Posterior vena cava (tissue), 2 donors: ENCODE data around the gene DCAF12. TPM values are rescaled to one million over a fixed set of nuclear protein-coding genes. Genes with fewer than 3 reads are reported as not detected.
"Not testable (repeated sequence)": the region's sequence is repeated elsewhere in the genome, so short reads cannot be mapped to it uniquely, and the experiment has no call there.

Experiments
- DNase-seq: peaks from one replicate; pipeline ENCODE4 v3.0.0-alpha.2; 2020; ENCODE audit warnings: low spot score
- intact Hi-C, 2 donors: fragments of 100-400 bp; cut with DNase I; formaldehyde crosslinking; loops; one replicate each; pipeline versions ENCODE4 v1.14.1 to v1.14.2; 2022 to 2023
- total RNA-seq, 2 donors: library from RNA; stranded (reverse); fragmentation: NEBNext Ultra II Directional; extraction: Animal tissue kit (Norgen Biotek cat#: 25700); gene quantifications; one replicate each; pipeline ENCODE4 v1.2.1, GENCODE V29; 2021
- donor health status: DM: yes; HTN: yes; CAD: no.
- donor health status: DM: yes; HTN: yes; CAD: no.

Gene DCAF12
- total RNA-seq, 2 donors from 2014 or later: 20.5 to 32.9 TPM

DNA sequence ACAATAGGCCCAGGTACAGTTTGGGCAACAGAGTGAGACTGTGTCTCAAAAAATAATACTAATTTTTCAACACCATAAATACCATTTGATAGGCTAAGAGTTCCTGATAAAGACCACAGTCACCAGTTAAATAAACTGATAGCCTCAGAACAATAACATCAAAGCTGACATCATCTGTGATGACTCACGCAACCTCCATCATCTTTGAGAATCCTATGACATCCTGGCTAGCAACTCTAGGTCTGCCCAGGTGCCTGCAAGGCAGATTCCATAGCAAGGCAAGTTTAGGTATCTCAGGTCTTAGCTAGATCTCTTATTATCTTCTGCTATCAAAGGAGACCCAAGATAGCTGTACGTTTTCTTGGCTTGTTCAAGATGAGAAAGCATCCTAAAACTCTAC, 47.3 kb downstream of the DCAF12 start:
- no peak for DNase-seq
- intact Hi-C loops: loop anchor here in 1 of 2 donors (10.0 kb wide), 1 partner anchor 154 kb away; no protein-coding TSS in a partner anchor

GRCh38 chr9:34072868-34073590, 53.5 kb downstream of the DCAF12 start:
- intact Hi-C loops: loop anchor here in 1 of 2 donors (10.0 kb wide), 1 partner anchor 148 kb away; no protein-coding TSS in a partner anchor
- DNase-seq: peak; percentile 20

DNA sequence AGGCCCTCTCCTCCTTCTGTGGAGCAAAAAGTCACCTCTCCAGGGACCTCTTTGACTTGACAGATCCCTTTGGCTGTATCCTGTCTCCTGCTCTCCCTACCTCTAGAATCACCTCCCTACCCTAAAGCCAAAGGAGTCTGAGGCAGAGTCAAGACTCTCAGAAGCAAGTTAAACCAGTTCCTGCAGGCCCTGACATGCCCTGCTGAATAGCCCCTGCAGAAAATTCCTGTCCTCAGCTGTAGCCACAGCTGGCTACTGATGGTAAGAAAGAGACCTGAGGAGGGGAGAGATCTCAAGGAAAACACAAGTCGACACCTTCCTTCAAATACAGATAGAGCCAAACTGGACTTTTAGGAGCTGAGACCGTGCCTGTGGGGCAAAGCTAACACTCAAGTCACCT, 54.1 kb downstream of the DCAF12 start:
- no peak for DNase-seq
- intact Hi-C loops: loop anchor here in 1 of 2 donors (10.0 kb wide), 1 partner anchor 148 kb away; no protein-coding TSS in a partner anchor

DNA sequence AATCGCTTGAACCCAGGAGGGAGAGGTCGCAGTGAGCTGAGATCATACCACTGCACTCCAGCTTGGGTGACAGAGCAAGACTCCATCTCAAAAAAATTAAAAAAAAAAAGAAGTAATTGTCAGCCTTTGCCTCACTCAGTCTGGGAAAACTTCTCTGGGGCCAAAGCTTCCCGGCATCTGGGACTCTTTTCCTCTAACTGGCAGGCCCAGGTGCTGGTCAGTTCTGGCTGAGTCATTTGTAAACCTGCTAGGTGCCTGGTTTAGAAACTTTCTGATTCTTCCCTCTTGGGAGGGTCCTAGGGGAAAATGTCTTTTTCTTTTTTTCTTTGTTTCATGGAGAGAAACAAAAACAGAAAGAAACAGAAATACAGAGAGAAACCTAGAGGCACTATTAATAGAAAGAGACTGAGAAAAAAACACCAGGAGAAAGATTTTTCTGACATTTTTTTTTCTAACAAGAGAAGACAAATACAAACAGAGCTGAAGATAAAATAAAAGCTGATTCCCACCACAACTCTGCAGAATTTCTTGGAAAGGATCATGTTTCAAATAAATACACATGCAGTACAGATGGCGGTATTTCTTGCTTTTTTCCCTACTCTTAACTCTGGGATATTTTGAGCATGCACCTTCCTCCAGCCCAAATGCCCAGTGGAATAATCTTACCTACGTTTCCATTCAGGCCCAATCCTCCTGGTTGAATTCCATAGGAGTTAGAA, 55.7 kb downstream of the DCAF12 start:
- no peak for DNase-seq
- intact Hi-C loops: loop anchor here in 1 of 2 donors (10.0 kb wide), 1 partner anchor 146 kb away; no protein-coding TSS in a partner anchor

GRCh38 chr9:34069831-34070230, 56.7 kb downstream of the DCAF12 start:
- DNase-seq: peak; percentile 20
- intact Hi-C loops: loop anchor here in 1 of 2 donors (10.0 kb wide), 1 partner anchor 145 kb away; no protein-coding TSS in a partner anchor

GRCh38 chr9:34065541-34065940, 61.0 kb downstream of the DCAF12 start:
- no peak for DNase-seq

GRCh38 chr9:34059954-34060353, 66.5 kb downstream of the DCAF12 start:
- intact Hi-C loops: loop anchor here in 1 of 2 donors (2.0 kb wide), 1 partner anchor 147 kb away; no protein-coding TSS in a partner anchor
- DNase-seq: peak; percentile 0

More at GRCh38 chr9:34065541-34065940, 61.0 kb downstream of the DCAF12 start:
- intact Hi-C loops: no loop called here

GRCh38 chr9:34059281-34059680, 67.2 kb downstream of the DCAF12 start:
- no peak for DNase-seq
- intact Hi-C loops: no loop called here

DNA sequence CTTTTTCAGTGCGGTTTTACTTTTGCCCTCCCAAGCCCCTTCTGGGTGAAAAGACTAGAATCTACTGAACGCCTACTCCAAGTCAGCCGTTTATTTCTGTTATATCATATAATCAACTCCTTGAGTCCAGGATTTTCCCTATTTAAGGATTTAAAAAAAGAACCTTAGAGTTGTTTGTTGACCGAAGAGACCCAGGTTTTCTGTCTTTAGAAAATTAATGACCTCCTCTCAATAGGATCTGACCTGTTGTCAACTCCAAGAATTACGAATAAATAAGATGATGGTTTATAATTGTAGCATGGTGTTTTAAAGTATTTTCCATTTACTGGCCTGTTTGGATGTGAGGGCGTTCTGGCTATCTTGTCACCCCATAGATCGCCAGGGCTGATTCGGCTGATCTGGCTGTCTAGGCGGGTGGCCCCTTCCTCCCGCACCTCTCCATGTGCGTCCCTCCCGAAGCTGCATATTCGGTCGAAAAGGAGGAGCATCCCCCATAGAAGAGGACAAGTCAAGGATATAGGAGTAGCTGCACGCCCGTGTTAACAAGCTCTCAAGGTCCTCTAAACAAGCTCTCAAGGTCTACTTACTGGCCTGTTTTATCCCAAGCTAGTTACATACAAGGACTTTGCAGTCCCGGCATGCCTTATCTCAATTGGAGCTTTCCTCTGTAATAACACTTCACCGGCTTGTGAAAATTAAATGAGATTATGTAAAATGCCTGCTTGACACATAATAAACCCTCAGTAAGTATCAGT, 76.7 kb downstream of the DCAF12 start:
- intact Hi-C loops: no loop called here
- no peak for DNase-seq

GRCh38 chr9:34048727-34049629, 77.5 kb downstream of the DCAF12 start, which contains the start of gene UBAP2:
Gene UBAP2 (minus strand): TSS chr9:34048887. CDS start chr9:34017148, 31,739 bp downstream.
- intact Hi-C loops: no loop called here
- DNase-seq: peak; percentile 99

- intact Hi-C loops: no loop called here
- DNase-seq: peak; percentile 82
These were observed 78.4 kb downstream of the DCAF12 start for GRCh38 chr9:34047864-34048726.

DNA sequence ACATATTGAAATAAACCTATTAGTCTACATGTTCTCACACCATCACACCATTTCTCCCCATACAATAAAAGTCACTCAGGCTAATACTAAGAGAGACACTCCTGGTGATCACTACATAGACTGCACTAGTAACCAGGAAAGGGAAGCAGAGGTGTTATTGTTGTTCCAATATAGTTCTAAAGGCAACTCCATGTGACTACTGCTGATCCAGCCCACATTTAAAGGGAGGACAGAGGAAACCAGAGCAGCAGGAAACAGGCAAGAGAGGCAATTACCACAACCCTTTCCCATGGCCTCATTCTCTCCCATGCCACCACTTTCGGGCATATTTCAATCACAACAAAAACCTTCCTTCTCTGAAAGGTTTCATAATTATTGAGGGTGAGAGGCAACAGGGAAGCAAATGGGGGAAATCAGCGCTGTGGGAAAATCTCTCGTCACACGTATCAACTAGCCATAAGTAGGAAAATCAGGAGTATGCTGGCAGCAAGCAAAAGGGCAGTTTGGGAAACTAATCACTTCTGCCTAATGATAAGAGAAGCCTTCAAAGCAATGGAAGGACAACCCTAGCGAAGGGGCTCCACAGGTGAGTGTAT, 79.6 kb downstream of the DCAF12 start:
- intact Hi-C loops: no loop called here

GRCh38 chr9:34045903-34046302, 80.6 kb downstream of the DCAF12 start:
- intact Hi-C loops: no loop called here

More for the DNA sequence above, 79.6 kb downstream of the DCAF12 start:
- DNase-seq: no peak

DNA sequence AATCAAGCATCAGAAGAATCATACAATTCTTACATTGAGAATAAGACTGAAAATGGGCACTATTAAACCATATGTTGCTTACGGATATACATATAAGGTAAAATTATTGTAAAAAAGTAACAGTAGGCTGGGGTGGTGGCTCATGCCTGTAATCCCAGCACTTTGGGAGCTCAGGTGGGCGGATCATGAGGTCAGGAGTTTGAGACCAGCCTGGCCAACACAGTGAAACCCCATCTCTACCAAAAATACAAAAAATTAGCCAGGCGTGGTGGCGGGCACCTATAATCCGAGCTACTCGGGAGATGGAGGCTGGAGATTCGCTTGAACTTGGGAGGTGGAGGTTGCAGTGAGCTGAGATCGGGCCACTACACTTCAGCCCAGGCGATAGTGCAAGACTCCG, 84.4 kb downstream of the DCAF12 start:
- intact Hi-C loops: loop anchor here in 1 of 2 donors (5.0 kb wide), 1 partner anchor 330 kb away; no protein-coding TSS in a partner anchor
- DNase-seq: not testable (repeated sequence)

More at GRCh38 chr9:34045903-34046302, 80.6 kb downstream of the DCAF12 start:
- no peak for DNase-seq

GRCh38 chr9:34038851-34039250, 87.6 kb downstream of the DCAF12 start:
- intact Hi-C loops: not testable (repeated sequence)

GRCh38 chr9:34037626-34038025, 88.9 kb downstream of the DCAF12 start:
- intact Hi-C loops: no loop called here
- no peak for DNase-seq

More at GRCh38 chr9:34038851-34039250, 87.6 kb downstream of the DCAF12 start:
- DNase-seq: not testable (repeated sequence)

DNA sequence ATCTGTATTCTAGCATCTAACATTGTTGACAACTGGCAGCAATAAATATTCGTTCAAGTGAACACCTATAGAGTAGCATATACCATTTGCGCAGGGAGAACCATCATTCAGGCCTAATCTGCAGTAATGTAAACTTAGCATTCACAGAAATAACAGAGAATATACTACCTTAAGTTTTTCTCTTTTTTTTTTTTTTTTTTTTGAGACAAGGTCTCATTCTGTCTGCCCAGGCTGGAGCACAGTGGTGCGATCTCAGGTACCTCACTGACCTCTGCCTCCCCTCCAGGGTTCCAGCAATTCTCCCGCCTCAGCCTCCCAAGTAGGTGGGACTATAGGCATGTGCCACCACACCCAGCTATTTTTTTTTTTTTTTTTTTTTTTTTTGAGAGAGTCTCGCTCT, 89.9 kb downstream of the DCAF12 start:
- intact Hi-C loops: no loop called here
- no peak for DNase-seq
